Left lung (tissue), 10 donors: Measurements from ENCODE around the gene LRRC32. TPM values are rescaled to one million over a fixed set of nuclear protein-coding genes. Genes with fewer than 3 reads are reported as not detected.
A peak's percentile ranks its signal among the peaks of the same experiment; 100 is the strongest.

Experiments used
- ATAC-seq: fragments of 200-7000 bp; cut with Tn5 transposase; one replicate; pipeline ENCODE4 v1.9.1; 2020; ENCODE audit warnings: moderate library complexity
- DNase-seq, 4 donors: peaks; one replicate each; pipeline ENCODE4 v3.0.0-alpha.2; 2013 to 2020
- H3K27ac ChIP-seq, 2 donors: fragments of 200-600 bp; sonication (generic) in 1 of 2; one replicate each; pipeline versions ENCODE4 v1.5.0 to v1.8.0; 2020 to 2021
- H3K27me3 ChIP-seq, 2 donors: fragments of 200-600 bp; sonication (generic) in 1 of 2; one replicate each; pipeline versions ENCODE4 v1.5.0 to v1.8.0; 2020 to 2021
- H3K36me3 ChIP-seq, 2 donors: fragments of 200-600 bp; sonication (generic) in 1 of 2; one replicate each; pipeline versions ENCODE4 v1.5.0 to v1.8.0; 2020 to 2021
- H3K4me1 ChIP-seq, 2 donors: fragments of 200-600 bp; one replicate each; pipeline ENCODE4 v1.8.0; 2021
- H3K4me3 ChIP-seq, 2 donors: fragments of 200-600 bp; sonication (generic) in 1 of 2; one replicate each; pipeline versions ENCODE4 v1.5.0 to v1.8.0; 2020 to 2021; ENCODE audit warnings: mild to moderate bottlenecking in 1 of 2
- H3K9me3 ChIP-seq, 2 donors: fragments of 200-600 bp; sonication (generic) in 1 of 2; one replicate each; pipeline versions ENCODE4 v1.5.0 to v1.8.0; 2020 to 2021
- intact Hi-C, 2 donors: fragments of 100-400 bp; cut with DNase I; formaldehyde crosslinking; loops; one replicate each; pipeline versions ENCODE4 v1.11.2 to v1.14.2; 2022
- polyA plus RNA-seq, 6 donors: library from polyadenylated mRNA; unstranded; fragments of 120-200 nt; gene quantifications; one replicate each; pipeline ENCODE4 v1.2.1, GENCODE V29; 2013; ENCODE audit not compliant: insufficient read length in 6 of 6
- total RNA-seq, 2 donors: library from RNA; stranded (reverse); fragmentation: NEBNext Ultra II Directional; extraction: Animal tissue kit (Norgen Biotek cat#: 25700); gene quantifications; one replicate each; pipeline ENCODE4 v1.2.1, GENCODE V29; 2021
- TF ChIP-seq, protein P1 (sequence below), 2 donors: fragments of 200-600 bp; sonication (generic) in 1 of 2; IDR thresholded peaks; one replicate each; pipeline versions ENCODE4 v1.5.0 to v1.8.0; 2021; ENCODE audit warnings: antibody characterized with exemption in 2 of 2
- donor health status: DM: no; HTN: yes; CAD: no.
- donor health status: DM: no; HTN: no; CAD: no.

Gene LRRC32
- total and polyA plus RNA-seq, 8 donors: 38.7 to 66.8 (median 45.0) TPM

- TF ChIP-seq, protein P1, sequence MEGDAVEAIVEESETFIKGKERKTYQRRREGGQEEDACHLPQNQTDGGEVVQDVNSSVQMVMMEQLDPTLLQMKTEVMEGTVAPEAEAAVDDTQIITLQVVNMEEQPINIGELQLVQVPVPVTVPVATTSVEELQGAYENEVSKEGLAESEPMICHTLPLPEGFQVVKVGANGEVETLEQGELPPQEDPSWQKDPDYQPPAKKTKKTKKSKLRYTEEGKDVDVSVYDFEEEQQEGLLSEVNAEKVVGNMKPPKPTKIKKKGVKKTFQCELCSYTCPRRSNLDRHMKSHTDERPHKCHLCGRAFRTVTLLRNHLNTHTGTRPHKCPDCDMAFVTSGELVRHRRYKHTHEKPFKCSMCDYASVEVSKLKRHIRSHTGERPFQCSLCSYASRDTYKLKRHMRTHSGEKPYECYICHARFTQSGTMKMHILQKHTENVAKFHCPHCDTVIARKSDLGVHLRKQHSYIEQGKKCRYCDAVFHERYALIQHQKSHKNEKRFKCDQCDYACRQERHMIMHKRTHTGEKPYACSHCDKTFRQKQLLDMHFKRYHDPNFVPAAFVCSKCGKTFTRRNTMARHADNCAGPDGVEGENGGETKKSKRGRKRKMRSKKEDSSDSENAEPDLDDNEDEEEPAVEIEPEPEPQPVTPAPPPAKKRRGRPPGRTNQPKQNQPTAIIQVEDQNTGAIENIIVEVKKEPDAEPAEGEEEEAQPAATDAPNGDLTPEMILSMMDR (IDR thresholded peaks at IDR 0.05): no peak
Measured at GRCh38 chr11:76700177-76701100, 29.9 kb upstream of the LRRC32 start.

GRCh38 chr11:76699451-76700091, 29.0 kb upstream of the LRRC32 start:
- Histone ChIP-seq H3K27me3 (no peaks in the 10 kb centered on the region), H3K4me1 (peaks cover 0 to 19% of the 10 kb centered on the region in 2 donors), H3K9me3 (no peaks in the 10 kb centered on the region), H3K27ac (no peak overlapping the region), H3K36me3 (no peaks in the 10 kb centered on the region), H3K4me3 (no peak overlapping the region)
- TF ChIP-seq, protein P1 (IDR thresholded peaks at IDR 0.05): no peak
- no peak for DNase-seq
- intact Hi-C loops: no loop called here
- no peak for ATAC-seq

More at GRCh38 chr11:76700177-76701100, 29.9 kb upstream of the LRRC32 start:
- DNase-seq (peak in 2 of 4 donors; percentile 18 to 51), ATAC-seq (peak; percentile 58)
- Histone ChIP-seq H3K9me3 (no peaks in the 10 kb centered on the region), H3K27ac (no peak overlapping the region), H3K27me3 (no peaks in the 10 kb centered on the region), H3K4me1 (peaks cover 0 to 19% of the 10 kb centered on the region in 2 donors), H3K36me3 (no peaks in the 10 kb centered on the region), H3K4me3 (no peak overlapping the region)
- intact Hi-C loops: no loop called here

DNA sequence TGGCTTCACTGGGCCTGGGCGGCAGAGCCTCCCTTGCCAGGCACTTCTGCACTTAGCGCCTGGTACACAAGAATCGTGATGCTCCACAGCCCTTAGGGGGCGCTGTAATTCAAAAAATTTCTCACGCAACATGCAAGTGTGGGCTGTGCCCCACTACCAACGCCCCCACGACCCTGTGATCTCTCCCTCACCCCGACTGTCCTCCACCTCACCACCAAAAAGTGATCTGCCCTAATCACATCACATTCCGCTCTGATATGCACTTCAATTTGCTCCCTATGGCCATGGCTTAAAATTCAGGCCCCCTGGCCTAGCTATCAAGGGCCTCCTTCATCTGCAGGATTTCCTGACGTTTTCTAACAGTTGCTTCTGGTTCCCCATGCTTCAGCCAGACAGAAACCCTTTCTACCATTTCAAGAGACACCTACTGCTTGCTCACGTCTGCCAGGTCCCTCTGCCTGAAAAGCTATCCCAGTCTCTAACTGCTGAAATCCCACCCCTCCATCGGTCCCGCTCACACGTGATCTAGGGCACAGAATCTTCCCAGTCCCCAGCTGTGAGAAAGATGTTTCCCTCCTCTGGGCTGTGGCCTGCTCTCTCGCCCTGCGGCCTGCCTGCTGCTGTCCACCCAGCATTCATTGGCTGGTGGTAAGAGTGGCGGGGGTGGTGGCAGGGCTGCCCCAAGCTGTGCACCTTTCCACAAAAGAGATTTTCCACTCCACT, 27.9 kb upstream of the LRRC32 start:
- intact Hi-C loops: no loop called here
- Histone ChIP-seq H3K4me1 (peaks cover 0 to 19% of the 10 kb centered on the region in 2 donors), H3K9me3 (no peaks in the 10 kb centered on the region), H3K27ac (no peak overlapping the region), H3K27me3 (no peaks in the 10 kb centered on the region), H3K4me3 (no peak overlapping the region), H3K36me3 (no peaks in the 10 kb centered on the region)
- ATAC-seq (no peak), DNase-seq (no peak)
- TF ChIP-seq, protein P1 (IDR thresholded peaks at IDR 0.05): no peak

DNA sequence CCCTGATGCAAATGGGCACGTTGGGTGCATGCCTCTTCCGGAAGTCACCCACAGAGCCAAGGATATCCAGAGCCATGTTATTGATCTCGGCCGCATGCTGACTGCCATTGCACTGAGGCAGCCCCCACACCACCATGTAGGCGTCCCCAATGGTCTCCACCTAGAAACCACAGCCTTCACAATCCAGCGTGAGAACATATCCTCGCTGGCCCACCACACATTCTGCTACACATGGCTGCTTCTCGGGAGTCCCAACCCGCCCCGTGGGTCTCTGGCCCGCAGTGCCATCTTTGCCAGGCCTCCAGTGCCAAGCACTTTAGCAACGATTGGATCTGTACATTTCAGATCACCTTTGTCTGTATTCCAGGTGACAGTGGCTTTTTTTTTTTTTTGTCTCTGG, 26.2 kb upstream of the LRRC32 start:
- Histone ChIP-seq H3K36me3 (no peaks in the 10 kb centered on the region), H3K4me3 (no peak overlapping the region), H3K27ac (no peak overlapping the region), H3K9me3 (no peaks in the 10 kb centered on the region), H3K27me3 (no peaks in the 10 kb centered on the region), H3K4me1 (peaks cover 0 to 19% of the 10 kb centered on the region in 2 donors)
- intact Hi-C loops: no loop called here
- DNase-seq (peak in 1 of 4 donors; percentile 35), ATAC-seq (no peak)
- TF ChIP-seq, protein P1 (IDR thresholded peaks at IDR 0.05): no peak
